Amniotic stem cell (primary cell): ENCODE measurements around the gene ALOXE3.
A peak's percentile ranks its signal among the peaks of the same experiment; 100 is the strongest.

Experiments
- DNase-seq: peaks from one replicate; lab custom pipeline; 2025; lab: John Stamatoyannopoulos, UW

Gene ALOXE3

DNA sequence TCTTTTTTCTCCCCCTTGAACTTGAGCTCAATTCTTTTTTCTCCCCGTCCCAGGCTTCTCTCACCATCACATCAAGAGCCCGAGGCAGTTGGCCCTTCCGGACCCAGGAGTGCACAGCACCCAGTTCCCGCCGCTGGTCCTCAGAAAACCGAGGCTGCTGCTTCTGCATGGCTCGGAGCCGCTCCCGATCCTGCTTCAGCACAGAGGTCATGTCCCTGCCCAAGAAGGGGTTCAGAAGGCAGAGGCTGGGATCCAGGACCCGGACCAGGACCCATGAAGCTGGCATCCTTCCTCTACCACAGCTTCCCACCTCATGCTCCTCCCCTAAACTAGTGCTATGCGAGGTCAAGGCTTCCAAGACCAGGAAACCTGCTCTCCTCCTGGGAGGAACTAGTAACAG lies 23.4 kb upstream of the ALOXE3 start:
- no peak for DNase-seq

DNA sequence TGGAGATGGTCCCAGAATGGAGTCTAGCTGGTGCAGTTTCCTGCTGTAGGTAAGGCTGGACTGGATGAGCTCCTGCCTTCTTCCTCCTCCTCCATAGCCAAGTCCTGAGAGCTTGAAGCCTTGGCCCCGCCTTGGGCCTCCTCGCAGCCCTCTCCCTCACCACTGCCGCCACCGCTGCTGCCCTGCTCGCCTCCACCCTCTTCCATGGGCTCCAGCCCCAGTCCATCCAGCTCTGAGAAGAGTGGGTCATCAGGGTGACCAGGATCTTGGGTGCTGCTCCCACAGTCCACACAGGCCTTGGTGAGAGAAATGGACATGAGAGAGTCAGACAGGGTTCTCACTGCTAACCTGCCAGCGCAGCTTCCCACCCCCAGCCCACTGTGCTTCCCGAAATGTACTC lies 22.7 kb upstream of the ALOXE3 start:
- no peak for DNase-seq

- DNase-seq, result no peak
Observed at GRCh38 chr17:8140065-8141029, 22.0 kb upstream of the ALOXE3 start.

DNA sequence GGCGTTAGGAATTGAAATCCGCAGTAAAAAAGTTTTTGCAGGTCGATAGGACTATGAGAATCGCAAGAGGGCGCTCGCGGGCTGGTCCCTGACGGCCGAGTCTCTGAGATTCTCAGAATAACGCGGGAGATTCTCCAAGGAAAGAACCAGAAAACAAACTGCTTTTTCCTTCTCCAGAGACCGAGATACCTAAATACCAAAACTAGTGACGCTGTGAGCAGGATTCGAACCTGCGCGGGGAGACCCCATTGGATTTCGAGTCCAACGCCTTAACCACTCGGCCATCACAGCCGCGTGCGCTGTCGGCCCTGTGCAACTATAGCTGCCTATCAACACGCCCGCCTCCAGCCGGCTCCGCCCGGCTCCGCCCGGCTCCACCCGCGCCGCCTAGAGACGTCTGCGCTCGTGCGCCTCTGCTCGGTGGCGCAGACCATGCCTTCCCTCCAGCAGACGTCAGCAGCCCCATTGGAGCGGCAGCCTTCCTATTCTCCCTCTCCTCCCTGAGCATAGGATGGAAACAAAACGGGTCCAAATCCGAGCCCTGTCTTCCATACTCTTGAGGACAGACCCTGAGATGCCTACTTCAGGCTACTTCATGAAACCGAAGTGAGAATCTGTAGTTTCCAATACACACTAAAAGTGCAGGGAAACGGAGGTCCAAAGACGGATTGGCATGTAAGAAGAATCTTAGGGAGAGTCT lies 20.5 kb upstream of the ALOXE3 start:
- peak; percentile 98 for DNase-seq

DNA sequence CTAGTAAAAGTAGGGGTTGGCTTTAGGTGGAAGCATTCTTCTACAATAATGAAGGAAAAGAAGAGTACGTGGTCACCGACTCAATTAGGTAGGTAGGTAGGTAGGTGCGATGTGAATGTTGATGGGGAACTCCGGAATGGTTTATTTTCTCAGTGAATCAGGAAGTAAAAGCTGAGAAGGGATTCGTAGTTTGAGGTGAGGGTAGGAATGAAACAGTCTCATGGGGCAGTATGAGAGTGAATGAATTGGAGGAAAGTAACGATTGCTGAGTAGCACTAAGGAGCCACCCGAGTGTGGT lies 20.0 kb upstream of the ALOXE3 start:
- no peak for DNase-seq

- no peak for DNase-seq
Observed at GRCh38 chr17:8137645-8138373, 19.5 kb upstream of the ALOXE3 start.

GRCh38 chr17:8133941-8134340 lies 15.6 kb upstream of the ALOXE3 start:
- no peak for DNase-seq

- DNase-seq, result no peak
Observed at GRCh38 chr17:8133399-8133798, 15.1 kb upstream of the ALOXE3 start.

DNA sequence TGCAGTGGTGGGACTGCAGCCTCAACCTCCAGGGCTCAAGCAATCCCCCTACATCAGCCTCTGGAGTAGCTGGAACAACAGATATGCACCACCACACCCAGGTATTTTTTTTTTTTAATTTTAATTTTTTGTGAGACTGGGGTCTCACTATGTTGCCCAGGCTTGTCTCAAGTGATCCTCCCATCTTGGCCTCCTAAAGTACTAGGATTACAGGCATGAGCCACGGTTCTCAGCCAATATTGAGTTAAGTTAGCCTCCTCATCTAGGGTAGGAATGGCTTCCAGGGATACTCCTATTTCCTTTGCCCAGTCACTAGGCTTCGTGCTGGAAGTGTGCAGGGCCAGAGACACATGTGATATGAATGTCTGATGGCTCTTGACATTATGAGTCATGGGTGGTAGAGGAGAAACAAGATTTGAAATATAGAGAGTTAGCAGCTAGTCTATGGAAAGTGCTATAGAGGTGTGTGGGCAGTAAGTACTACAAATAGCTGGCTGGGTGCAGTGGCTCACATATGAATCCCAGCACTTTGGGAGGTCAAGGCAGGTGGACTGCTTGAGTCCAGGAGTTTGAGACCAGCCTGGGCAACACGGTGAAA lies 13.6 kb upstream of the ALOXE3 start:
- no peak for DNase-seq

DNA sequence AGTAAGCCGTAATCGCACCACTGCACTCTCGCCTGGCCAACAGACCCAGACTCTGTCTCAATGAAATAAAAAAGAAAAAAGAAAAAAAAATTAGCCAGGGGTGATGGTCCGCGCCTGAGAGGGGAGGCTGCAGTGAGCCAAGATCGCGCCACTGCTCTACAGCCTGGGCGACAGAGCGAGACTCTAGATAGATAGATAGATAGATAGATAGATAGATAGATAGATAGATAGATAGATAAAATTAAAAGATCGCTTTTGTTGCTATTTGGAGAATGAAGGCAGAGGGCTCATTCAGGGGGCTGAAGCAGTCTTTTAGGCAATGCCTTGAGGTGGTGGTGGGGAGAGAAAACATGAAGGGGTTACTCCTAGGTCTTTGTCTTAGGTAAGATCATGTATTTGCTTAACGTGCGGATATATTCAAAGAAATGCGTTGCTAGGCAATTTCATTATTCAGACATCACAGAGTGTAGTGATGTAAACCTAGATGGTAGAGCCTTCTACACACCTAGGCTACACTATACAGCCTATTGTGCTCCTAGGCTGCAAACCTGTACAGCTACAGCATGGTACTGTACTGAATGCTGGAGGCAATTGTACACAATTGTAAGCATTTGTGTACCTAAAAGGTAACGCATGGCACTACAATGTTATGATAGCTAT lies 9.9 kb upstream of the ALOXE3 start:
- DNase-seq, result no peak

GRCh38 chr17:8126491-8127066 lies 8.3 kb upstream of the ALOXE3 start:
- no peak for DNase-seq

GRCh38 chr17:8125947-8126490 lies 7.7 kb upstream of the ALOXE3 start:
- no peak for DNase-seq

DNA sequence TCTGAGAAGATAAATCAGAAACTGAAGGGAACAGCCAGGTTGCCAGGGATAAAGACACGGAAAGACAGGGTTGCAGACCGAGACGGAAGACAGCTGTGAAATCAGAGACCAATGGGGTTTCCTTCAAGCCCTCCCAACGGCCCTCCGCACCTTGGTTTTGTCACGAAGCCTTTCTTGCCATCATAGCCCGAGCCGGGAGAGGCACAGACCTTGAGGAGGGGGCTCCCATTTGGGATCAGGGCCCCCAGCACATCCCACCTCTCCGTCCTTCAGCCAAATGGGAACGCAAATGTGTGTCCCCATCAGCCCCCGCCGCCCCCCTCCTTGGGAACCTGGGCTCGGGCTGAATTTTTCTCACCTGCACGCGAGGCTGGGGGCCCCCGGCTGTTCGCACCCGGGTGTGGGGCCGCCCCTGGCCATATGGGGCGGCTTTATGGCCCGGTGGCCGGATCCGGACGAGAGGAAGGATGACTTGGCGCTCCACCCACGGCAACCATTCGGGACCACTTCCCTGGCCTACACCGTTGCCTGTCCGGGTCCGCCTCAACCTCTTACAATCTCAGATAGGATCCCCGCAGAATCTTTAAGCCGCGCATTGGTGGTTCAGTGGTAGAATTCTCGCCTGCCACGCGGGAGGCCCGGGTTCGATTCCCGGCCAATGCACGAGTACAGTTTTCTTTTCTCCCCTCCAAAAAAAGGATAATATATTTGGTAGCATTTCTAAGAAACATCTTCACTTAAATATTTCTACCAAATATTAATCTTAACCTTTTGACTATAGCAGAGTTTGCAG lies 7.0 kb upstream of the ALOXE3 start:
- DNase-seq, result no peak

- DNase-seq, result no peak
Observed at GRCh38 chr17:8124350-8125153, 6.2 kb upstream of the ALOXE3 start.

- no peak for DNase-seq
Observed at GRCh38 chr17:8123695-8124349, 5.5 kb upstream of the ALOXE3 start, which contains the start of gene HES7. Gene HES7, minus strand, starts transcription at chr17:8124106. Its CDS starts 22 bp downstream, at chr17:8124084.

DNA sequence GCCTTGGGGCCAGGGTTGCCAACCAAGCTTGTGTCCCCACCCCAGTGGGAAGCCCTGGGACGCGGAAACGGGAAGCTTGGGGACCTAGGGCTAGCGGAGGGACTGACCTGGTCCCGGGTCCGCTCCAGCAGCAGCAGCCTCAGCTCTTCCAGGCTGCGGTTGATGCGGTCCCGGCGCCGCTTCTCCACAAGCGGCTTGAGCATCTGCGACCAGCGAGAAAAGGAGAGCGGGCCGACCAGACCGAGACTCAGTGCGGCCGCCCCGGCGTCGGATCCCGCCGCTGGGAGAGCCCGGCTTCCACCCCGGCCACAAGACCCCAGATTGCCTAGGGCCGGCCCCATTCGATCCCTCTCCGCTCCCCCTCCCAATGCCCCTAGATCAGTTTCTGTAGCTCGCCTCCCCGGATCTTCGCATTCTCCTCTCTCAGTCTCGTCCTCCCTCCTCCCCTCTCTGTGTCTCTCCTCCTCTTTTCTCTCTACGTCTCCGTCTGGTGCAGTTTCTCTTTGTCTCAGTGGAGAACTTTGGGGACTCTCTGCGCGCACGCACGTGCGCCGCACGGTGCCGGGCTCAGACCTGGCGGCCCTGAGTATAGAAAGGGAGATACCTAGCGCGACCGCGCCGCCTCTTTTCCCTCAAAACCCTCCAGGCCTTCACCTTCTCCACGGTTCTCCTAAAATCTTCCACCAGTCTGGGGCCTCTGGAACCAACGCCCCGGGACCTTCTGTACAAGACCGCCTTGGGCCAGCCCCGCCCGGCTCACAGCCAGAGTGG lies 4.8 kb upstream of the ALOXE3 start:
- DNase-seq, result no peak

DNA sequence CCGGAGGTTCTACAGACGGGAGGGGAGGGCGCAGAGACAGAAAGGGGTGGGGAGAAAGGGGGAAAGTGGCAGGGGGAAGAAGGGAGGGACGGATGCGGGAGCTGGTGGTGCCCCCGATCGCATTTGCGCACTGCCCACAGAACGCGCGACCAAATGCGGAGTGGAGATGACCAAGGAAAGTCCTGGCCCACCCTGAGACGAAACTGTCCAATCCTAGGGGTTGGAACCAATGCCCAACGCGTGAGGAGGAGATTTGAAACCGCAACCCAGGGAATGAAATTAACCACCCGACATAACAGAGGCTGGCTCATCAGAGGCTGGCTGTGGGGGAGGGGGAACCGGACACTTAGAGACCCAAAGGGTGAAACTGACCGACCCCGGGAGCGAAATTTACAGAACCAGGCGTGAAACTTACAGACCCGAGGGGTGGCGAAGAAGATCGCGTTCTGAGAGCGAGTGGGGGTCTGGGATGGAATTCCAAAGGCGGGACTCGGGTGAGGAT lies 4.2 kb upstream of the ALOXE3 start:
- DNase-seq, result no peak
